Amniotic stem cell (primary cell): ENCODE results near the gene CKLF.
A peak's percentile ranks its signal among the peaks of the same experiment; 100 is the strongest.
"Not testable (repeated sequence)": the region's sequence is repeated elsewhere in the genome, so short reads cannot be mapped to it uniquely, and the experiment has no call there.

Source experiments
- DNase-seq: peaks from one replicate; lab custom pipeline; 2025; lab: John Stamatoyannopoulos, UW

Gene CKLF

GRCh38 chr16:66542396-66542795, 10.0 kb upstream of the CKLF start:
- no peak for DNase-seq

- DNase-seq: no peak
Observed at GRCh38 chr16:66543541-66543940, 8.8 kb upstream of the CKLF start.

GRCh38 chr16:66544016-66544757, 8.2 kb upstream of the CKLF start:
- no peak for DNase-seq

- DNase-seq: no peak
Observed at GRCh38 chr16:66547101-66547989, 5.0 kb upstream of the CKLF start.

GRCh38 chr16:66548068-66548467, 4.3 kb upstream of the CKLF start:
- no peak for DNase-seq

GRCh38 chr16:66548868-66549267, 3.5 kb upstream of the CKLF start:
- no peak for DNase-seq

GRCh38 chr16:66549284-66550131, 2.9 kb upstream of the CKLF start, which contains the start of gene TK2:
TK2 (minus strand) TSS chr16:66550122; CDS start chr16:66550061, 61 bp downstream.
- peak; percentile 46 for DNase-seq

GRCh38 chr16:66551348-66551759, 1.0 kb upstream of the CKLF start:
- DNase-seq: no peak

GRCh38 chr16:66551788-66552285, 539 bp upstream of the CKLF start:
- DNase-seq: no peak

- no peak for DNase-seq
Observed at GRCh38 chr16:66553223-66553622, 847 bp downstream of the CKLF start.

- DNase-seq: no peak
Observed at GRCh38 chr16:66554021-66554420, 1.6 kb downstream of the CKLF start.

- DNase-seq: no peak
Observed at GRCh38 chr16:66554495-66554894, 2.1 kb downstream of the CKLF start.

GRCh38 chr16:66560107-66560506, 7.7 kb downstream of the CKLF start:
- DNase-seq: no peak

GRCh38 chr16:66561381-66562080, 9.2 kb downstream of the CKLF start:
- DNase-seq: no peak

- DNase-seq: no peak
Observed at GRCh38 chr16:66562409-66562808, 10.0 kb downstream of the CKLF start.

GRCh38 chr16:66562986-66563385, 10.6 kb downstream of the CKLF start:
- no peak for DNase-seq

- DNase-seq: no peak
Observed at GRCh38 chr16:66563574-66564334, 11.4 kb downstream of the CKLF start.

- no peak for DNase-seq
Observed at GRCh38 chr16:66566051-66566901, 13.9 kb downstream of the CKLF start, which contains the start of gene CMTM1. CMTM1 (plus strand) TSS chr16:66566439; CDS start chr16:66566514, 75 bp downstream.

GRCh38 chr16:66567270-66567669, 14.9 kb downstream of the CKLF start:
- DNase-seq: not testable (repeated sequence)
